GM21360 (cell line): Measurements from ENCODE around the gene LRRTM2.
"Not testable (repeated sequence)": the region's sequence is repeated elsewhere in the genome, so short reads cannot be mapped to it uniquely, and the experiment has no call there.

Experiments
- ATAC-seq: cut with Tn5 transposase; IDR thresholded peaks from one replicate; pipeline ENCODE4 v1.9.1; 2021; ENCODE audit warnings: mild to moderate bottlenecking, moderate library complexity; ENCODE audit not compliant: unreplicated experiment

The LRRTM2 gene

GRCh38 chr5:138841531-138841930 is 33.6 kb downstream of the LRRTM2 start:
- ATAC-seq: no peak

- no peak for ATAC-seq
These were observed 35.0 kb downstream of the LRRTM2 start for GRCh38 chr5:138840103-138840502.

- no peak for ATAC-seq
These were observed 38.0 kb downstream of the LRRTM2 start for GRCh38 chr5:138837160-138837559.

- not testable (repeated sequence) for ATAC-seq
These were observed 40.3 kb downstream of the LRRTM2 start for GRCh38 chr5:138834853-138835252.

- no peak for ATAC-seq
These were observed 41.2 kb downstream of the LRRTM2 start for GRCh38 chr5:138833726-138834480.

GRCh38 chr5:138833080-138833479 is 42.1 kb downstream of the LRRTM2 start:
- ATAC-seq: no peak

GRCh38 chr5:138832218-138832617 is 42.9 kb downstream of the LRRTM2 start:
- no peak for ATAC-seq

- no peak for ATAC-seq
These were observed 43.4 kb downstream of the LRRTM2 start for GRCh38 chr5:138831703-138832102.

GRCh38 chr5:138829341-138829740 is 45.8 kb downstream of the LRRTM2 start:
- no peak for ATAC-seq

GRCh38 chr5:138828556-138828955 is 46.6 kb downstream of the LRRTM2 start:
- no peak for ATAC-seq

- no peak for ATAC-seq
These were observed 49.9 kb downstream of the LRRTM2 start for GRCh38 chr5:138824924-138825863.

GRCh38 chr5:138824516-138824915 is 50.6 kb downstream of the LRRTM2 start:
- ATAC-seq: no peak

GRCh38 chr5:138820695-138821094 is 54.4 kb downstream of the LRRTM2 start:
- ATAC-seq: no peak

- no peak for ATAC-seq
These were observed 56.1 kb downstream of the LRRTM2 start for GRCh38 chr5:138819081-138819480.
